ENCODE results near the gene CABLES2. TPM values are rescaled to one million over a fixed set of nuclear protein-coding genes. Genes with fewer than 3 reads are reported as not detected.
"Not testable (repeated sequence)": the region's sequence is repeated elsewhere in the genome, so short reads cannot be mapped to it uniquely, and the experiment has no call there.

CABLES2 gene
- total RNA-seq, 1 experiment from 2014 or later = 8.3 TPM

- no peaks in the 10 kb centered on the region for H3K36me3 ChIP-seq (replicated peaks; ENCODE audit: control insufficient read depth, insufficient read depth, low read length)
- peak; percentile 90 for DNase-seq
- H3K27me3 ChIP-seq (ENCODE audit: control insufficient read depth, insufficient read depth, low read length) = no peaks in the 10 kb centered on the region
- no peak within 1 kb of the TSS for H3K4me3 ChIP-seq (ENCODE audit: insufficient read depth, low read depth, low read length)
Measured at GRCh38 chr20:62427172-62428001, 20.3 kb upstream of the CABLES2 start, which contains the start of gene RBBP8NL. Gene RBBP8NL (minus strand): TSS chr20:62427539. CDS start chr20:62419647, 7,892 bp downstream.

DNA sequence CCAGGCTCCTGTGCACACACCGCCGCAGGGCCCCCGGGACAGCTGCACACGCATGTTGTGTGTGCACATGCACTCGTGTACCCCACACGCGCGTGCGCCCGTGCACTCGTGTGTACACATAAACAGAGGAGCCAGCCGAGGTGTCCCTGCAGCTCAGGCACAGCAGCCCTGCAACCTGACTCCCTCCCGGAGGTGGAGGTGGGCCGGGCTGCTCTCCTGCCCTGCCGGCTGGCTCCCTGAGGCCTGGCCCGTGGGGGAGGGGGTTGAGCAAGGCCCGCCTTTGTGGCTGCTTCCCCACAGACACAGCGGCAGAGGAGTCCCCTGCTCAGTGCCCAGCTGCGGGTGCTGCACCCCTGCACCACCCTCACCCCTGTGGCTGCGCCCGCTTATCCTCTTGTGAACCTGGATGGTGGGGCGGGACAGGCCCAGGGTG lies 19.6 kb upstream of the CABLES2 start:
- no peak overlapping the region for H3K4me3 ChIP-seq (ENCODE audit: insufficient read depth, low read depth, low read length)
- peak; percentile 94 for DNase-seq
- no peaks in the 10 kb centered on the region for H3K27me3 ChIP-seq (ENCODE audit: control insufficient read depth, insufficient read depth, low read length)
- H3K36me3 ChIP-seq (replicated peaks; ENCODE audit: control insufficient read depth, insufficient read depth, low read length) = no peaks in the 10 kb centered on the region

GRCh38 chr20:62426059-62426348 lies 18.9 kb upstream of the CABLES2 start:
- not testable (repeated sequence) for H3K27me3 ChIP-seq (ENCODE audit: control insufficient read depth, insufficient read depth, low read length); DNase-seq

DNA sequence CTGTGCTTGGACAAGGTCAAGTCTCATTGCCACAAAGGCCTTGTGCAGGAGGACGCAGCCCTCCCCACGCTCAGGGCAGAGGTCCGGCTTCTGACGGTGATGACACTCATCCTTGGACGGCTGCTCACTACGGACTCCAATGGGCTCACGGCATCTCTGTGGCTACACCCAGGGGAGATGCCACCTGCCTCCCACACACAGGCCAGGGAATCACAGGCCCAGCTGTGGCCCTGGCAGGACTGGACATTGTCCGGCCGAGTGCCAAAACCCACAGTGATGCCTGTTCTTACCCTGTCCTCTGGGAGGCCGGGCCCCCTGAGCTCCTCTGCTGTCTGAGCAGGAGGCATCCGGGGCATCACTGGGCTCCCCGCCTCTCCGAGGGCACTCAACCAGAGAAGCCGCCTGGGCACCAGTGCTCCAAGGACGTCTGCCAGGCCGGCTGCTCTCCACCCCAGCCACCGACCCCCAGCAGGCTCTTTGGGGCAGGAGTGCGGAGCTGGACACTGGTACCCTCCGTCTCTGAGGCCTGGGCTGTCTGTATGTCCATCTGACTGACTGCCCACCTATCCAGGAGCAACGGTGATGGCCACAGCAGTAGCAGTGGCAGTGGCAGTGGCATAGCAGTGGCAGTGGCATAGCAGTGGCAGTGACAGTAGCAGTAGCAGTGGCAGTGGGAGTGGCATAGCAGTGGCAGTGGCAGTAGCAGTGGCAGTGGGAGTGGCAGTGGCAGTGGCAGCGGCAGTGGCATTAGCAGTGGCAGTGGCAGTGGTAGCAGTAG lies 18.4 kb upstream of the CABLES2 start:
- H3K4me3 ChIP-seq (ENCODE audit: insufficient read depth, low read depth, low read length) = no peak overlapping the region
- no peak for DNase-seq
- no peaks in the 10 kb centered on the region for H3K27me3 ChIP-seq (ENCODE audit: control insufficient read depth, insufficient read depth, low read length)

More at GRCh38 chr20:62426059-62426348, 18.9 kb upstream of the CABLES2 start:
- H3K4me3 ChIP-seq (ENCODE audit: insufficient read depth, low read depth, low read length); H3K36me3 ChIP-seq (replicated peaks; ENCODE audit: control insufficient read depth, insufficient read depth, low read length): not testable (repeated sequence)

GRCh38 chr20:62424249-62425107 lies 17.4 kb upstream of the CABLES2 start:
- H3K27me3 ChIP-seq (ENCODE audit: control insufficient read depth, insufficient read depth, low read length) = no peaks in the 10 kb centered on the region
- DNase-seq = no peak
- no peak overlapping the region for H3K4me3 ChIP-seq (ENCODE audit: insufficient read depth, low read depth, low read length)
- no peaks in the 10 kb centered on the region for H3K36me3 ChIP-seq (replicated peaks; ENCODE audit: control insufficient read depth, insufficient read depth, low read length)

More for the DNA sequence above, 18.4 kb upstream of the CABLES2 start:
- no peaks in the 10 kb centered on the region for H3K36me3 ChIP-seq (replicated peaks; ENCODE audit: control insufficient read depth, insufficient read depth, low read length)

- Histone ChIP-seq H3K36me3 (replicated peaks; ENCODE audit: control insufficient read depth, insufficient read depth, low read length) (no peaks in the 10 kb centered on the region), H3K4me3 (ENCODE audit: insufficient read depth, low read depth, low read length) (no peak overlapping the region), H3K27me3 (ENCODE audit: control insufficient read depth, insufficient read depth, low read length) (no peaks in the 10 kb centered on the region)
- peak; percentile 80 for DNase-seq
Measured at GRCh38 chr20:62423326-62423706, 16.2 kb upstream of the CABLES2 start.

GRCh38 chr20:62422636-62423325 lies 15.7 kb upstream of the CABLES2 start:
- DNase-seq = no peak
- H3K27me3 ChIP-seq (ENCODE audit: control insufficient read depth, insufficient read depth, low read length) = no peaks in the 10 kb centered on the region
- no peak overlapping the region for H3K4me3 ChIP-seq (ENCODE audit: insufficient read depth, low read depth, low read length)
- no peaks in the 10 kb centered on the region for H3K36me3 ChIP-seq (replicated peaks; ENCODE audit: control insufficient read depth, insufficient read depth, low read length)

- H3K36me3 ChIP-seq (replicated peaks; ENCODE audit: control insufficient read depth, insufficient read depth, low read length) = no peaks in the 10 kb centered on the region
- no peaks in the 10 kb centered on the region for H3K27me3 ChIP-seq (ENCODE audit: control insufficient read depth, insufficient read depth, low read length)
- DNase-seq = no peak
- H3K4me3 ChIP-seq (ENCODE audit: insufficient read depth, low read depth, low read length) = no peak overlapping the region
Measured at GRCh38 chr20:62421716-62421990, 14.6 kb upstream of the CABLES2 start.

- DNase-seq = peak; percentile 78
- Histone ChIP-seq H3K36me3 (replicated peaks; ENCODE audit: control insufficient read depth, insufficient read depth, low read length) (no peaks in the 10 kb centered on the region), H3K4me3 (ENCODE audit: insufficient read depth, low read depth, low read length) (no peak overlapping the region), H3K27me3 (ENCODE audit: control insufficient read depth, insufficient read depth, low read length) (no peaks in the 10 kb centered on the region)
Measured at GRCh38 chr20:62420846-62421715, 14.0 kb upstream of the CABLES2 start.

- Histone ChIP-seq H3K27me3 (ENCODE audit: control insufficient read depth, insufficient read depth, low read length) (no peaks in the 10 kb centered on the region), H3K4me3 (ENCODE audit: insufficient read depth, low read depth, low read length) (no peak overlapping the region), H3K36me3 (replicated peaks; ENCODE audit: control insufficient read depth, insufficient read depth, low read length) (no peaks in the 10 kb centered on the region)
- no peak for DNase-seq
Measured at GRCh38 chr20:62419759-62420158, 12.7 kb upstream of the CABLES2 start.

DNA sequence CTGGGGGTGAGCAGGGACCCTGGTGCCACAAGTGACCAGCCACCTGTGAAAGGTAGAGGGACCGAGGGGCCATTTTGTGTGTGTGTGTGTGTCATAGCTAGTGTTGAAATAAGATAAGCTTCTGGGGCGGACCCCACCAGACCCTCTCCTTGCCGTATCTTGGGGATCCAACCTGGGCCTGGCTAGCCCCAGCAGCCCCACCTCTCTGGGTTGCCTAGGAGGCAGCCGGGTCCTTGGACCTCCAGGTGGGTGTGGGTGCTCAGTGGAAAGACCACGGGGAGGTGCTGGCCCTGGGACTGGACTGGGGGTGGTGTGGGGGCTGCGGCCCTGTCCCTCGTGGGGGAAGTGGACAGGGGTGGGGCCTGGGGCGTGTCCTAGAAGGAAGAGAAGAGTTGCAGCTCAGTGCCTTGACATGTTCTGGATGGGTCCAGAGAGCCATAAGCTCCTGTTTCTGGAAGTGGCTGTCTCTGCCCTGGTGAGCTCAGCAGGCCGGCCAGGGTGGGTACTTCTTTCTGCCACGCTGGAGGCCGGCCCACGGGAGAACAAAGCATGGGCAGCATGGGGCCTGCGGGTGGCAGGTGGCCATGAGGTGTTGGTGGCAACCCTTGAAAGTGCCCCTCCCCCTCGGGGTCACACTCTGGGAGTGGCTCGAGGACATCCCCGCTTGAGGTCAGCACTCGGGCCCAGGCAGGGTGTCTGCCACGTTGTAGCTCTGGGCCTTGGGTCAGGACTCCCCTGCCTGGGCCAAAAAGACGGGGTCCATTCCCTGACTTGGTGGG lies 11.8 kb upstream of the CABLES2 start:
- Histone ChIP-seq H3K4me3 (ENCODE audit: insufficient read depth, low read depth, low read length) (no peak overlapping the region), H3K27me3 (ENCODE audit: control insufficient read depth, insufficient read depth, low read length) (no peaks in the 10 kb centered on the region), H3K36me3 (replicated peaks; ENCODE audit: control insufficient read depth, insufficient read depth, low read length) (no peaks in the 10 kb centered on the region)
- peak; percentile 65 for DNase-seq

DNA sequence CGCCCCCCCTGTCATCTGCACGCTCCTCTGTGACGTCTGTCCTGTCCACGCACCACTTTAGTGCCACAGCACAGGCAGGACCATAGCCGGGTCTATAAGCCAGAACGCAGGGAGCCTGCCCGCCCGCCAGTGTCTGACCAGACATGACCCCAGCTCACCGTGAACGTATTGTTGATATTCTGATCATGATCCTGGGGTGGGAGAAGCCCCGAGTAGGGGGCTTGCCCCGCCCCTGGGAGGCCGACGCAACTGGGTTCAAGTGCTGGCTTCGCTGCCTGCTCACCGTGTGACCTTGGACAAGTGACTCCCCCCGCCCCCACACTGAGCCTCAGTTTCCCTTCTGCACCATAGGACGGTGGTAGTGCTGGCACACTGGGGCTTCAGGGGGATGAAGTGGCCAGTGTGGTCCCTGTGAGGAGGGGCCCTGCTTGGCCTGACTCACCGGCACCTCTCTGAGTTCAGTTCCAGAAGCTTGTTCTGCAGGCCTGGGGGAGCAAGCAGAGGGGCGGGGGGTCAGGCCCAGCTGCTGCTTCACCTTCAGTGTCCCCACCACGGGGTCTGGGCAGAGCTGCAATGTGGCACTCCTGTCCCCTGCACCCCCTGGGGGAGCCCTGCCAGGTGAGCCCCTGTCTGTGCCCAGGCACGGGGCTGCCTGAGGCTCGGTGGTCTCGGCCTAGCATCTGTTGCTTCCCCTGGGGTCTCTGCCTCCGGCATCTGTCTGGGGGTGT lies 11.1 kb upstream of the CABLES2 start:
- Histone ChIP-seq H3K4me3 (ENCODE audit: insufficient read depth, low read depth, low read length) (no peak overlapping the region), H3K36me3 (replicated peaks; ENCODE audit: control insufficient read depth, insufficient read depth, low read length) (no peaks in the 10 kb centered on the region), H3K27me3 (ENCODE audit: control insufficient read depth, insufficient read depth, low read length) (no peaks in the 10 kb centered on the region)
- peak; percentile 60 for DNase-seq

Data from H7 (cell line).